ENCODE results near the gene MB21D2.

MB21D2 gene

GRCh38 chr3:192817506-192817905 is 100.2 kb downstream of the MB21D2 start:
- H3K27ac ChIP-seq (replicated peaks): no peak overlapping the region

GRCh38 chr3:192817053-192817452 is 100.6 kb downstream of the MB21D2 start:
- no peak for TF ChIP-seq SPI1 (IDR thresholded peaks at IDR 0.05; ENCODE audit: borderline replicate concordance, low read depth)
- no peak for TF ChIP-seq CTCF (IDR thresholded peaks at IDR 0.05; ENCODE audit: insufficient read depth, low read length)
- no peak for TF ChIP-seq GABPA (IDR thresholded peaks at IDR 0.05; ENCODE audit: low read depth)
- TF ChIP-seq POLR2AphosphoS5 (IDR thresholded peaks at IDR 0.05; ENCODE audit: low read depth): no peak
- no peak for TF ChIP-seq REST (IDR thresholded peaks at IDR 0.05; ENCODE audit: insufficient replicate concordance, low read depth)
- Histone ChIP-seq H3K27ac (replicated peaks) (no peak overlapping the region), H3K4me3 (replicated peaks; ENCODE audit: insufficient read depth, low read length) (no peak overlapping the region), H3K27me3 (ENCODE audit: insufficient read depth, poor library complexity, severe bottlenecking) (no peaks in the 10 kb centered on the region)
- DNase-seq (ENCODE audit: low read depth in 1 of 2, low spot score in 1 of 2): no peak

More at GRCh38 chr3:192817506-192817905, 100.2 kb downstream of the MB21D2 start:
- H3K27me3 ChIP-seq (ENCODE audit: insufficient read depth, poor library complexity, severe bottlenecking): no peaks in the 10 kb centered on the region
- no peak for TF ChIP-seq REST (IDR thresholded peaks at IDR 0.05; ENCODE audit: insufficient replicate concordance, low read depth)
- no peak for TF ChIP-seq SPI1 (IDR thresholded peaks at IDR 0.05; ENCODE audit: borderline replicate concordance, low read depth)
- DNase-seq (ENCODE audit: low read depth in 1 of 2, low spot score in 1 of 2): no peak
- no peak overlapping the region for H3K4me3 ChIP-seq (replicated peaks; ENCODE audit: insufficient read depth, low read length)

GRCh38 chr3:192816351-192816750 is 101.3 kb downstream of the MB21D2 start:
- TF ChIP-seq CTCF (IDR thresholded peaks at IDR 0.05; ENCODE audit: insufficient read depth, low read length): no peak
- no peak for TF ChIP-seq POLR2AphosphoS5 (IDR thresholded peaks at IDR 0.05; ENCODE audit: low read depth)
- TF ChIP-seq REST (IDR thresholded peaks at IDR 0.05; ENCODE audit: insufficient replicate concordance, low read depth): no peak
- TF ChIP-seq SPI1 (IDR thresholded peaks at IDR 0.05; ENCODE audit: borderline replicate concordance, low read depth): no peak
- TF ChIP-seq GABPA (IDR thresholded peaks at IDR 0.05; ENCODE audit: low read depth): no peak
- DNase-seq (ENCODE audit: low read depth in 1 of 2, low spot score in 1 of 2): no peak
- Histone ChIP-seq H3K27me3 (ENCODE audit: insufficient read depth, poor library complexity, severe bottlenecking) (no peaks in the 10 kb centered on the region), H3K4me3 (replicated peaks; ENCODE audit: insufficient read depth, low read length) (no peak overlapping the region), H3K27ac (replicated peaks) (no peak overlapping the region)
